Gastrocnemius medialis (tissue), 4 donors: Measurements from ENCODE around the gene PRKN. TPM values are rescaled to one million over a fixed set of nuclear protein-coding genes. Genes with fewer than 3 reads are reported as not detected.

Experiments
- ATAC-seq, 2 donors: fragments of 150-250 bp; one replicate each; pipeline ENCODE4 v1.9.1; 2016
- DNase-seq, 2 donors: peaks; one replicate each; pipeline ENCODE4 v3.0.0-alpha.2; 2019
- H3K27ac ChIP-seq, 4 donors: fragments of 200-600 bp; sonication (generic); 1 replicate in 1 of 4; 2 replicates in 3 of 4; pipeline ENCODE4 v1.5.1; 2016 to 2018; ENCODE audit warnings: mild to moderate bottlenecking in 2 of 4, moderate library complexity in 1 of 4
- H3K27me3 ChIP-seq, 3 donors: fragments of 200-600 bp; sonication (generic) in 2 of 3; 1 replicate in 1 of 3; 2 replicates in 2 of 3; pipeline versions ENCODE4 v1.5.1 to v1.6.0; 2016 to 2019; ENCODE audit warnings: mild to moderate bottlenecking in 1 of 3, moderate library complexity in 1 of 3
- H3K36me3 ChIP-seq, 2 donors: fragments of 200-600 bp; sonication (generic) in 1 of 2; one replicate each; pipeline ENCODE4 v1.5.1; 2017 to 2018
- H3K4me1 ChIP-seq, 2 donors: fragments of 200-600 bp; sonication (generic) in 1 of 2; one replicate each; pipeline ENCODE4 v1.5.1; 2016 to 2017; ENCODE audit warnings: mild to moderate bottlenecking in 2 of 2
- H3K4me3 ChIP-seq, 4 donors: fragments of 200-600 bp; sonication (generic) in 3 of 4; 1 replicate in 1 of 4; 2 replicates in 3 of 4; pipeline ENCODE4 v1.5.1; 2016 to 2019; ENCODE audit warnings: mild to moderate bottlenecking in 2 of 4
- H3K9me3 ChIP-seq, 3 donors: fragments of 200-600 bp; sonication (generic) in 2 of 3; 1 replicate in 1 of 3; 2 replicates in 2 of 3; pipeline ENCODE4 v1.5.1; 2016 to 2019
- CTCF ChIP-seq, 5 experiments: fragments of 450-650 bp in 3 of 5; fragments of 200-600 bp in 2 of 5; sonication (generic) in 2 of 5; IDR thresholded peaks in 4 of 5; conservative IDR thresholded peaks in 1 of 5; 1 replicate in 4 of 5; 2 replicates in 1 of 5; pipeline ENCODE4 v1.5.1; 2016 to 2019; ENCODE audit warnings: antibody characterized with exemption in 5 of 5, mild to moderate bottlenecking in 3 of 5, moderate library complexity in 3 of 5
- POLR2A ChIP-seq, 2 donors: fragments of 450-650 bp; IDR thresholded peaks; one replicate each; pipeline ENCODE4 v1.6.1; 2017; ENCODE audit warnings: antibody characterized with exemption in 2 of 2, mild to moderate bottlenecking in 2 of 2, moderate library complexity in 2 of 2
- in situ Hi-C, 4 donors: fragments of 200-750 bp; cut with MboI; loops; one replicate each; pipeline versions ENCODE4 v1.15.0 to v1.8.0; 2017; ENCODE audit warnings: low sequenced_read_pairs in 4 of 4
- intact Hi-C: fragments of 100-400 bp; cut with DNase I; formaldehyde crosslinking; loops from one replicate; pipeline ENCODE4 v1.15.1; 2023; ENCODE audit warnings: low total_unique reads
- total RNA-seq, 4 donors: library from RNA; depleted of rRNA; stranded (reverse); fragments of >200 nt; gene quantifications; one replicate each; pipeline versions ENCODE4 v1.1.0 to v1.2.3, GENCODE V29; 2016

The PRKN gene
- total RNA-seq, 4 donors from 2014 or later = 8.4 to 21.6 (median 13.7) TPM

- intact Hi-C loops = no loop called here
- no peak for ATAC-seq
- Histone ChIP-seq H3K9me3 (no peaks in the 10 kb centered on the region), H3K36me3 (no peaks in the 10 kb centered on the region), H3K4me1 (no peaks in the 10 kb centered on the region), H3K27me3 (no peaks in the 10 kb centered on the region), H3K4me3 (no peak overlapping the region), H3K27ac (no peak overlapping the region)
- no peak for DNase-seq
- in situ Hi-C loops = no loop called here
- no peak for TF ChIP-seq POLR2A (IDR thresholded peaks at IDR 0.05)
- TF ChIP-seq CTCF (IDR thresholded peaks at IDR 0.05 in 4 of 5, conservative IDR thresholded peaks at IDR 0.05 in 1 of 5) = no peak
Observed at GRCh38 chr6:161494566-161494965, 1233.0 kb downstream of the PRKN start.

- Histone ChIP-seq H3K4me1 (no peaks in the 10 kb centered on the region), H3K36me3 (no peaks in the 10 kb centered on the region), H3K4me3 (no peak overlapping the region), H3K27ac (no peak overlapping the region), H3K27me3 (no peaks in the 10 kb centered on the region), H3K9me3 (no peaks in the 10 kb centered on the region)
- no peak for DNase-seq
- TF ChIP-seq CTCF (IDR thresholded peaks at IDR 0.05 in 4 of 5, conservative IDR thresholded peaks at IDR 0.05 in 1 of 5) (no peak), POLR2A (IDR thresholded peaks at IDR 0.05) (no peak)
- ATAC-seq = no peak
- intact Hi-C loops = no loop called here
- in situ Hi-C loops = no loop called here
Observed at GRCh38 chr6:161493576-161494118, 1233.9 kb downstream of the PRKN start.

GRCh38 chr6:161489626-161490306 lies 1237.8 kb downstream of the PRKN start:
- H3K36me3 ChIP-seq = no peaks in the 10 kb centered on the region
- no peak for TF ChIP-seq POLR2A (IDR thresholded peaks at IDR 0.05)
- no peak for TF ChIP-seq CTCF (IDR thresholded peaks at IDR 0.05 in 4 of 5, conservative IDR thresholded peaks at IDR 0.05 in 1 of 5)
- ATAC-seq = no peak

GRCh38 chr6:161487694-161488093 lies 1239.9 kb downstream of the PRKN start:
- TF ChIP-seq CTCF (IDR thresholded peaks at IDR 0.05 in 4 of 5, conservative IDR thresholded peaks at IDR 0.05 in 1 of 5) (no peak), POLR2A (IDR thresholded peaks at IDR 0.05) (no peak)
- intact Hi-C loops (no loop called here), in situ Hi-C loops (no loop called here)
- Histone ChIP-seq H3K4me3 (no peak overlapping the region), H3K27me3 (no peaks in the 10 kb centered on the region), H3K9me3 (no peaks in the 10 kb centered on the region), H3K27ac (no peak overlapping the region), H3K36me3 (no peaks in the 10 kb centered on the region), H3K4me1 (peaks cover 3 to 14% of the 10 kb centered on the region in 2 donors)
- ATAC-seq (no peak), DNase-seq (no peak)

More at GRCh38 chr6:161489626-161490306, 1237.8 kb downstream of the PRKN start:
- no peaks in the 10 kb centered on the region for H3K9me3 ChIP-seq
- no peak overlapping the region for H3K27ac ChIP-seq
- no peak for DNase-seq
- in situ Hi-C loops (no loop called here), intact Hi-C loops (no loop called here)
- peaks cover 0 to 8% of the 10 kb centered on the region in 2 donors for H3K4me1 ChIP-seq
- no peaks in the 10 kb centered on the region for H3K27me3 ChIP-seq
- H3K4me3 ChIP-seq = no peak overlapping the region
